Measurements from ENCODE around the gene PTPRD. TPM values are rescaled to one million over a fixed set of nuclear protein-coding genes. Genes with fewer than 3 reads are reported as not detected.

The PTPRD gene
- total RNA-seq, 2 donors from 2014 or later = 60.1 to 75.7 TPM

DNA sequence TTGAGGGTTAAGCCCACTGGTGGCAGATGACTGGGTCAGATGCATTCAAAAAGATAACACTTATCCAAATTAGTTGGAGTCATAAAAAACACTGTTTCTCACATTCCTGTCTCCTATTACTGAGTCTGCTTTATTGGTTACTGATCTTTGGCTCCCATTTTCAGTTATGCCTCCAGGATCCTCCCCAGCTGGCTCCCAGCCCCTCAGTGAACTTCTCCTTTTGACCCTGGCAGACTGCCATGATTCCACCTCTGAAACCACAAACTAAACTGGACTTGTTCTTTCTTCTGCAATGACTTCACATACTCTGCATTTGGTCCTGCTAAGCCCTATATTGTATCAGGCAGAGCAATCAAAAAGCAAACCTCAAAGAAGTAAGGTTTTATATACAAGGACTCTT lies 1952.4 kb downstream of the PTPRD start:
- Histone ChIP-seq H3K9me3 (no peaks in the 10 kb centered on the region), H3K27me3 (no peaks in the 10 kb centered on the region), H3K36me3 (no peaks in the 10 kb centered on the region), H3K4me3 (no peak overlapping the region), H3K27ac (no peak overlapping the region), H3K9ac (ENCODE audit: low read depth in 2 of 2, low read length in 2 of 2) (no peak overlapping the region), H3K4me1 (no peaks in the 10 kb centered on the region)
- intact Hi-C loops (cut with DNase I) = loop anchor here (10.0 kb wide), 1 partner anchor 54 kb away; no protein-coding TSS in a partner anchor
- TF ChIP-seq, protein P1, sequence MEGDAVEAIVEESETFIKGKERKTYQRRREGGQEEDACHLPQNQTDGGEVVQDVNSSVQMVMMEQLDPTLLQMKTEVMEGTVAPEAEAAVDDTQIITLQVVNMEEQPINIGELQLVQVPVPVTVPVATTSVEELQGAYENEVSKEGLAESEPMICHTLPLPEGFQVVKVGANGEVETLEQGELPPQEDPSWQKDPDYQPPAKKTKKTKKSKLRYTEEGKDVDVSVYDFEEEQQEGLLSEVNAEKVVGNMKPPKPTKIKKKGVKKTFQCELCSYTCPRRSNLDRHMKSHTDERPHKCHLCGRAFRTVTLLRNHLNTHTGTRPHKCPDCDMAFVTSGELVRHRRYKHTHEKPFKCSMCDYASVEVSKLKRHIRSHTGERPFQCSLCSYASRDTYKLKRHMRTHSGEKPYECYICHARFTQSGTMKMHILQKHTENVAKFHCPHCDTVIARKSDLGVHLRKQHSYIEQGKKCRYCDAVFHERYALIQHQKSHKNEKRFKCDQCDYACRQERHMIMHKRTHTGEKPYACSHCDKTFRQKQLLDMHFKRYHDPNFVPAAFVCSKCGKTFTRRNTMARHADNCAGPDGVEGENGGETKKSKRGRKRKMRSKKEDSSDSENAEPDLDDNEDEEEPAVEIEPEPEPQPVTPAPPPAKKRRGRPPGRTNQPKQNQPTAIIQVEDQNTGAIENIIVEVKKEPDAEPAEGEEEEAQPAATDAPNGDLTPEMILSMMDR (IDR thresholded peaks at IDR 0.05) = no peak
- DNase-seq = peak; percentile 46

DNA sequence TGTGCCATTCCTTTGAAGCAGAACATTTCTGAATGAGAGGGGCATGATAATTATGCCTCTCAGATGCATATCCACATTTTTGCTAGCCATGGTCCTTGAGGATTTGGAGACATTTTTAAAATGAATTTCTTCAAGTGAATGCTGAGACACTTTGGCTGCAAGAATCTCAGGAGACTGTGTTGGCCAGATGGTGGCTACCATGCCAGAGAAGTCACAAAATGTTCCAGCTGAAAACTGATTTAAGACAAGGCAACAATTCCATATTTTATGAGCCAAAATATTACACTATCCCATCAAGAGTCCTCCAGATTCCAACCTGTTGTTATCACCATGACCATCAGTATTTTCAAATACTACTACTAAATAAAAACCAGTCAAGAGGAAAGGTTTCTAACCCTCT lies 1953.7 kb downstream of the PTPRD start:
- no peak for DNase-seq
- Histone ChIP-seq H3K9me3 (no peaks in the 10 kb centered on the region), H3K4me1 (no peaks in the 10 kb centered on the region), H3K4me3 (no peak overlapping the region), H3K9ac (ENCODE audit: low read depth in 2 of 2, low read length in 2 of 2) (no peak overlapping the region), H3K36me3 (no peaks in the 10 kb centered on the region), H3K27ac (no peak overlapping the region), H3K27me3 (no peaks in the 10 kb centered on the region)
- TF ChIP-seq, protein P1 (IDR thresholded peaks at IDR 0.05) = no peak
- intact Hi-C loops (cut with DNase I) = no loop called here

DNA sequence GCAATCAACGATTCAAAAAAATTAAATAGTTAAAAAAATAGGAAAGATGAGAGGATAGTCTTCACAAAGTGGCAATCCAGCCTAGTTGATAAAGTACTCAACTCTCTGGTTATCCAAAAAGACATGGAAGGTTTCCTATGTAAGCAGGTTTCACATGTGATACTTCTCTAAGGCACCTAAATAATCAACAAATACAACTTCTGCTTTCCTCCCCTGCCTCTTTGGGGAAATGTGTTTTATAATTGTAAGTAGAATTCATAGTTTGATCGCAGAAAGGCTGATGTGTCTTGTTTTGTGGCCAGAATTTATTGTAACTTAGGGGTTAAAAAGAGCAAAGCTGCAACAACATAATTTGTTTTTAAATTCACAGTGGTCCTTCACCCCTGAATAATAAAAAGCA lies 1957.7 kb downstream of the PTPRD start:
- TF ChIP-seq, protein P1 (IDR thresholded peaks at IDR 0.05) = no peak
- no peaks in the 10 kb centered on the region for H3K9me3 ChIP-seq
- H3K9ac ChIP-seq (ENCODE audit: low read depth in 2 of 2, low read length in 2 of 2) = no peak overlapping the region
- H3K4me1 ChIP-seq = no peaks in the 10 kb centered on the region
- no peak for DNase-seq
- H3K27me3 ChIP-seq = no peaks in the 10 kb centered on the region
- no peak overlapping the region for H3K4me3 ChIP-seq
- intact Hi-C loops (cut with DNase I) = no loop called here
- no peaks in the 10 kb centered on the region for H3K36me3 ChIP-seq
- H3K27ac ChIP-seq = no peak overlapping the region

DNA sequence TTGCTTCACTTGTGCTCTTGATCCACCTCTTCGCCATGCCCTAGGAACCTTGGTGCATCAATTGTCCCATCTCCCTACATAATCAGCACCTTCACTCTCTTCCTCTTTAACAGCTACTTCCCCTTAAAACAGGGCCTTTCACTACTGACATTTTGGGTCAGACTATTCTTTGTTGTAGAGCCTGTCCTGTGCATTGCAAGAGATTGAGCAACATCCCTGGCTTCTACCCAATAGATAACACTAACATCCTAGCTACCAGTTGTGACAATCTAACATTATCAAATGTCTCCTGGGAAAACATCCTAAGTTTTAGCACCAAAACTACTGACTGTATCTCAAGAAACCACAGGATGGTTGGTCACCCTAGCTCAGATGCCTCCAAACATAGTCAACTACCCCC lies 1958.9 kb downstream of the PTPRD start:
- DNase-seq = no peak
- no peaks in the 10 kb centered on the region for H3K4me1 ChIP-seq
- H3K4me3 ChIP-seq = no peak overlapping the region
- TF ChIP-seq, protein P1 (IDR thresholded peaks at IDR 0.05) = no peak
- intact Hi-C loops (cut with DNase I) = no loop called here
- no peaks in the 10 kb centered on the region for H3K27me3 ChIP-seq
- H3K9ac ChIP-seq (ENCODE audit: low read depth in 2 of 2, low read length in 2 of 2) = no peak overlapping the region
- H3K27ac ChIP-seq = no peak overlapping the region
- no peaks in the 10 kb centered on the region for H3K36me3 ChIP-seq
- H3K9me3 ChIP-seq = no peaks in the 10 kb centered on the region

DNA sequence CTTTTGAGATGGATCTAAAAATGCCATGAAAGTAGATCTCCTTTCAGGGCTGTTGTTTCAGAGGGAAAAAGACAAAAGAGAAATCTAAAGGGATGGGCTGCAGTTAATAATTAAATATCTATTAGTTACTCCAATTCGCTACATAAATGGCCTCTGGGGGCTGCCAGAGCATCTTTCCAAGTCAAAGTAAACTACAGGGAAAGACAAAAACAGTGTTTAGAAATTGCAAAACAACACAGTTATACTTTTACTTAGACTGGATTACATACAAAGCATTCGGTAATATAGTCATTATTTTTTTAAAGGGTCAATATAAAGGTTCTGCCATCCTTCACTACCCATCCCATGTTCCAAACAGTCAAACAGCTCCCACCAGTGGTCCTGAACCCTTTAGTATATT lies 1959.7 kb downstream of the PTPRD start:
- Histone ChIP-seq H3K9ac (ENCODE audit: low read depth in 2 of 2, low read length in 2 of 2) (no peak overlapping the region), H3K36me3 (no peaks in the 10 kb centered on the region), H3K9me3 (no peaks in the 10 kb centered on the region), H3K4me1 (no peaks in the 10 kb centered on the region), H3K4me3 (no peak overlapping the region), H3K27me3 (no peaks in the 10 kb centered on the region), H3K27ac (no peak overlapping the region)
- DNase-seq = no peak
- TF ChIP-seq, protein P1 (IDR thresholded peaks at IDR 0.05) = no peak
- intact Hi-C loops (cut with DNase I) = no loop called here

DNA sequence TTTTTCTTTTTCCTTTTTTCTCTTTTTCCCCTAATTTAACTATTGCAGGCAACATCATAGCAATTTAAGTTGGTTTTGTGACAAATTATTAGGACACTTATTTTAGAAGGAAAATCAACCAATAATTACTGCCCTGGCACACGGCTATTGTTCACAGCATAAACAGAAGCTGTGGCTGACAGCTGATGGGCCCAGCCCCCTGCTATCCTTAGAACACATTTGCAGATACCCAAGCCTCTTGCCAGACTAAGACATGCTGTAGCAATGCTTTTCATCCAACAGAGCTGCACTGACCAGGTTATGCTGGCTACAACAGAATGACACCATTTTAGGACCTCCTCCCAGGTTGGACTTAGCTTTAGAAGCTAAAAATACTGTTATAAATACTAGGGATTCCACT lies 1960.5 kb downstream of the PTPRD start:
- Histone ChIP-seq H3K9me3 (no peaks in the 10 kb centered on the region), H3K36me3 (no peaks in the 10 kb centered on the region), H3K4me3 (no peak overlapping the region), H3K27ac (no peak overlapping the region), H3K9ac (ENCODE audit: low read depth in 2 of 2, low read length in 2 of 2) (no peak overlapping the region), H3K4me1 (no peaks in the 10 kb centered on the region), H3K27me3 (no peaks in the 10 kb centered on the region)
- DNase-seq = no peak
- TF ChIP-seq, protein P1 (IDR thresholded peaks at IDR 0.05) = no peak
- intact Hi-C loops (cut with DNase I) = no loop called here
